IMR-90 (cell line): ENCODE measurements around the gene NEK4. TPM values are rescaled to one million over a fixed set of nuclear protein-coding genes. Genes with fewer than 3 reads are reported as not detected.

Experiments used
- ATAC-seq: fragments of 200-7000 bp; cut with Tn5 transposase; 2 replicates; pipeline ENCODE4 v1.9.1; 2020; ENCODE audit warnings: low read depth, mild to moderate bottlenecking, moderate library complexity
- BruUV-seq: library from RNA; stranded (reverse); fragments of 400-500 nt; replicated peaks from 2 replicates; lab custom pipeline; 2021; lab: Mats Ljungman, UMichigan
- CTCF ChIA-PET: fragments of 300-600 bp; formaldehyde crosslinking; extraction: SDS; loops from one replicate; lab custom pipeline; 2021; ENCODE audit warnings: antibody characterized with exemption; lab: Yijun Ruan, JAX
- POLR2A ChIA-PET: fragments of 300-600 bp; sonication (Branson Sonifier 250); formaldehyde crosslinking; loops from one replicate; lab custom pipeline; 2022; ENCODE audit warnings: antibody characterized with exemption; ENCODE audit not compliant: unreplicated experiment; lab: Charles Lee
- DNase-seq: peaks from one replicate; pipeline ENCODE4 v3.0.0; 2013
- H2AFZ ChIP-seq: replicated peaks from 2 replicates; pipeline ENCODE3; 2013; ENCODE audit warnings: low read length, mild to moderate bottlenecking; ENCODE audit not compliant: poor library complexity
- H2AK5ac ChIP-seq: 2 replicates; pipeline ENCODE4 v1.6.1; 2013; ENCODE audit warnings: low read depth, low read length, inconsistent platforms
- H2AK9ac ChIP-seq: replicated peaks from 2 replicates; pipeline ENCODE3; 2013; ENCODE audit warnings: mild to moderate bottlenecking, low read depth, low read length, moderate library complexity; ENCODE audit not compliant: poor library complexity
- H2BK120ac ChIP-seq: 2 replicates; pipeline ENCODE4 v1.6.1; 2013; ENCODE audit warnings: low read depth, low read length, inconsistent platforms
- H2BK15ac ChIP-seq: 3 replicates; pipeline ENCODE4 v1.6.1; 2013; ENCODE audit warnings: low read depth, low read length, inconsistent platforms
- H2BK20ac ChIP-seq: 2 replicates; pipeline ENCODE4 v1.6.1; 2013; ENCODE audit warnings: low read depth, mild to moderate bottlenecking, inconsistent platforms, low read length, moderate library complexity
- H2BK5ac ChIP-seq: 2 replicates; pipeline ENCODE4 v1.6.1; 2013; ENCODE audit warnings: mild to moderate bottlenecking, low read depth, low read length, inconsistent platforms; ENCODE audit not compliant: poor library complexity, severe bottlenecking
- H3K14ac ChIP-seq: replicated peaks from 2 replicates; pipeline ENCODE4 v1.6.1; 2013; ENCODE audit warnings: low read depth, low read length, inconsistent platforms
- H3K18ac ChIP-seq: 2 replicates; pipeline ENCODE4 v1.6.1; 2013; ENCODE audit warnings: low read depth, low read length, control low read depth
- H3K23ac ChIP-seq: 2 replicates; pipeline ENCODE4 v1.6.1; 2013; ENCODE audit warnings: low read depth, low read length, inconsistent platforms
- H3K27ac ChIP-seq: 2 replicates; pipeline ENCODE4 v1.5.1; 2013; ENCODE audit warnings: mild to moderate bottlenecking, control low read depth, low read length; ENCODE audit not compliant: insufficient read depth
- H3K27me3 ChIP-seq: 2 replicates; pipeline ENCODE4 v1.6.1; 2013; ENCODE audit warnings: low read length; ENCODE audit not compliant: control insufficient read depth, insufficient read depth
- H3K36me3 ChIP-seq: 2 replicates; pipeline ENCODE4 v1.6.1; 2013; ENCODE audit warnings: low read length, mixed read lengths; ENCODE audit not compliant: control insufficient read depth, insufficient read depth
- H3K4ac ChIP-seq: 2 replicates; pipeline ENCODE4 v1.6.1; 2013; ENCODE audit warnings: low read depth, low read length, inconsistent platforms
- H3K4me1 ChIP-seq: 2 replicates; pipeline ENCODE4 v1.6.1; 2013; ENCODE audit warnings: low read length, mixed read lengths; ENCODE audit not compliant: control insufficient read depth, insufficient read depth
- H3K4me2 ChIP-seq: 2 replicates; pipeline ENCODE4 v1.6.1; 2013; ENCODE audit warnings: low read depth, mild to moderate bottlenecking, control low read depth, low read length, moderate library complexity
- H3K4me3 ChIP-seq: 2 replicates; pipeline ENCODE4 v1.5.1; 2013; ENCODE audit warnings: low read depth, mild to moderate bottlenecking, control low read depth, low read length, moderate library complexity; ENCODE audit not compliant: insufficient read depth
- H3K56ac ChIP-seq: 2 replicates; pipeline ENCODE4 v1.6.1; 2013; ENCODE audit warnings: low read length, inconsistent platforms; ENCODE audit not compliant: insufficient read depth; ENCODE audit errors: extremely low read depth
- H3K79me1 ChIP-seq, 2 experiments: 2 replicates each; pipeline ENCODE4 v1.6.1; 2013; ENCODE audit warnings: low read length in 2 of 2, inconsistent platforms in 1 of 2, low read depth in 1 of 2
- H3K9ac ChIP-seq: 2 replicates; pipeline ENCODE4 v1.6.1; 2013; ENCODE audit warnings: low read depth, low read length, control low read depth
- H3K9me1 ChIP-seq: 2 replicates; pipeline ENCODE4 v1.6.1; 2013; ENCODE audit warnings: low read length, inconsistent platforms; ENCODE audit not compliant: insufficient read depth
- H3K9me3 ChIP-seq: 2 replicates; pipeline ENCODE4 v1.6.1; 2013; ENCODE audit warnings: low read length; ENCODE audit not compliant: control insufficient read depth, insufficient read depth
- H4K20me1 ChIP-seq: 2 replicates; pipeline ENCODE4 v1.6.1; 2013; ENCODE audit warnings: low read length, inconsistent platforms; ENCODE audit not compliant: insufficient read depth
- H4K5ac ChIP-seq: 2 replicates; pipeline ENCODE4 v1.6.1; 2013; ENCODE audit warnings: mild to moderate bottlenecking, low read depth, low read length, control low read depth
- H4K8ac ChIP-seq, 2 experiments: 2 replicates each; pipeline ENCODE4 v1.6.1; 2013; ENCODE audit warnings: low read depth in 2 of 2, low read length in 2 of 2, control low read depth in 1 of 2, inconsistent platforms in 1 of 2
- H4K91ac ChIP-seq: 2 replicates; pipeline ENCODE4 v1.6.1; 2013; ENCODE audit warnings: low read depth, low read length, inconsistent platforms; ENCODE audit not compliant: insufficient read depth
- CEBPB ChIP-seq: IDR thresholded peaks from 2 replicates; pipeline ENCODE4 v1.6.1; 2012; ENCODE audit warnings: low read depth, low read length, improper control_type of control experiment
- MAZ ChIP-seq: IDR thresholded peaks from 2 replicates; pipeline ENCODE4 v1.6.1; 2012; ENCODE audit warnings: low read depth, mild to moderate bottlenecking, low read length, improper control_type of control experiment, moderate library complexity, borderline replicate concordance
- MXI1 ChIP-seq: IDR thresholded peaks from 2 replicates; pipeline ENCODE4 v1.6.1; 2012; ENCODE audit warnings: low read depth, mild to moderate bottlenecking, low read length, moderate library complexity, borderline replicate concordance
- NFE2L2 ChIP-seq: fragments of 150-350 bp; IDR thresholded peaks from 2 replicates; pipeline ENCODE4 v1.6.1; 2016; ENCODE audit warnings: low read depth, mild to moderate bottlenecking, low read length
- POLR2A ChIP-seq: IDR thresholded peaks from 2 replicates; pipeline ENCODE4 v1.6.1; 2012; ENCODE audit warnings: mild to moderate bottlenecking, low read depth, low read length
- RFX5 ChIP-seq: IDR thresholded peaks from 2 replicates; pipeline ENCODE4 v1.8.0; 2012; ENCODE audit warnings: low read depth, mild to moderate bottlenecking, low read length, moderate library complexity
- WGBS, 2 experiments: methylation state at CpG; one replicate each; pipeline versions ENCODE4 v1.1.5 to v1.1.7; 2013; ENCODE audit warnings: missing lambda C conversion rate in 2 of 2; ENCODE audit not compliant: insufficient read length in 1 of 2; ENCODE audit errors: extremely low coverage in 2 of 2; 5-methylcytosine and 5-hydroxymethylcytosine counted together
- dilution Hi-C: fragments of 300-500 bp; cut with HindIII; formaldehyde crosslinking; loops from one replicate; pipeline ENCODE4 v1.14.3; 2018; ENCODE audit warnings: low sequenced_read_pairs; ENCODE audit not compliant: unreplicated experiment
- in situ Hi-C: fragments of 300-500 bp; cut with MboI; formaldehyde crosslinking; loops from 3 replicates; pipeline ENCODE4 v1.14.3; 2019; ENCODE audit warnings: low sequenced_read_pairs, inconsistent platforms, mixed read lengths
- intact Hi-C: fragments of 100-400 bp; cut with micrococcal nuclease; formaldehyde crosslinking; loops from 2 replicates; pipeline ENCODE4 v1.10.0; 2022
- polyA plus RNA-seq, 3 experiments: library from polyadenylated mRNA; depleted of rRNA; stranded (reverse); fragments of >200 nt; gene quantifications; 2 replicates each; pipeline ENCODE4 v1.2.3, GENCODE V29; 2012; ENCODE audit warnings: low replicate concordance in 1 of 3
- total RNA-seq: library from RNA; depleted of rRNA; stranded (reverse); fragments of >200 nt; gene quantifications from 2 replicates; pipeline ENCODE4 v1.2.3, GENCODE V29; 2012
- TF ChIP-seq, protein P1 (sequence below): fragments of 150-350 bp; IDR thresholded peaks from 2 replicates; pipeline ENCODE4 v1.6.1; 2017; ENCODE audit warnings: mild to moderate bottlenecking, antibody characterized with exemption, low read length, low read depth

The NEK4 gene
- total and polyA plus RNA-seq, 2 of the 4 experiments (the other 2 are of a cell fraction): 10.3 to 24.7 TPM

DNA sequence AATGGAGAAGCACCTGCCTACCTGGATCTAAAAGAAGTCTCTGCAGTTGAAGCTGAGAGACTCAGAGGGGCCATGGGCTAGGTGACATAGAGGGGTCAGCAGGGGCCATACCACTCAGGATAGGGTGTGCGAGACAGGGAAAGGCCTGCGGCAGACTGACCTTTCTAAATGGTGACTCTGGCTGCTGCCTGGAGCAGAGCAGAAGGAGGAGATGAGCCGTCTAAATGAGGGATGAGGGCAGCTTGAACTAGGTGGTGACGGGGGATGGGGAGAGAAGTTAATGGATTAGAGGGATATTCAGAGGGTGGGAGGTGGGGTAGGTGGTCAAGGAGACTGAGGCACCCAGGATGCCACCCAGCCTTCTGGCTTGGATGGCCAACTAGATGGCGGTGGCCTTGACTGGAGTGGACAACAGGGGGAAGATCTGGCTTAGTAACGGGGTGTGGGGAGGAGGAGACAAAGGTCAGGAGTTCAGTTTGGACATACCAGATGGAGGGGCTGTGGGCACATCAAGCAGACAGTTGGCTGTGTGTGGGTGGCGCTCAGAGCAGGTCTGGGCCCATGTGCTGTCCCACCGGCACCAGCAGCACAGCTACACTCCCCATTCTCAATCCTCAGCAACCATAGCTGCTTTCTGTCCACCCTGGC, 3.5 kb upstream of the NEK4 start:
- Histone ChIP-seq H4K20me1 (no peaks in the 10 kb centered on the region), H3K9me3 (no peaks in the 10 kb centered on the region), H3K9me1 (peaks cover 7% of the 10 kb centered on the region), H3K14ac (no peak overlapping the region), H3K4me2 (no peak overlapping the region), H3K27ac (no peak overlapping the region), H4K8ac (no peak overlapping the region), H4K5ac (no peak overlapping the region), H3K9ac (no peak overlapping the region), H3K79me1 (peaks cover 13 to 19% of the 10 kb centered on the region in 2 experiments), H3K4me3 (no peak overlapping the region), H3K36me3 (no peaks in the 10 kb centered on the region), H3K4me1 (no peaks in the 10 kb centered on the region), H3K4ac (no peak overlapping the region), H2BK20ac (no peak overlapping the region), H3K56ac (no peak overlapping the region), H2AFZ (peak overlapping the region; percentile 23), H4K91ac (no peak overlapping the region), H2AK5ac (no peak overlapping the region), H3K23ac (no peak overlapping the region), H3K18ac (no peak overlapping the region), H2BK120ac (no peak overlapping the region), H2BK15ac (no peak overlapping the region), H3K27me3 (peaks cover 12% of the 10 kb centered on the region; the same call in 1 of the 2 replicates), H2BK5ac (no peak overlapping the region), H2AK9ac (no peak overlapping the region)
- TF ChIP-seq CEBPB: no peak
- TF ChIP-seq, protein P1, sequence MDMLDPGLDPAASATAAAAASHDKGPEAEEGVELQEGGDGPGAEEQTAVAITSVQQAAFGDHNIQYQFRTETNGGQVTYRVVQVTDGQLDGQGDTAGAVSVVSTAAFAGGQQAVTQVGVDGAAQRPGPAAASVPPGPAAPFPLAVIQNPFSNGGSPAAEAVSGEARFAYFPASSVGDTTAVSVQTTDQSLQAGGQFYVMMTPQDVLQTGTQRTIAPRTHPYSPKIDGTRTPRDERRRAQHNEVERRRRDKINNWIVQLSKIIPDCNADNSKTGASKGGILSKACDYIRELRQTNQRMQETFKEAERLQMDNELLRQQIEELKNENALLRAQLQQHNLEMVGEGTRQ: no peak
- no peak for TF ChIP-seq POLR2A
- TF ChIP-seq MXI1: no peak
- TF ChIP-seq MAZ: no peak
- no peak for TF ChIP-seq NFE2L2
- no peak for TF ChIP-seq RFX5
- ChIA-PET POLR2A (no interaction called here), CTCF (no interaction called here)
- in situ Hi-C loops (no loop called here), intact Hi-C loops (no loop called here), dilution Hi-C loops (no loop called here)
- WGBS, 2 experiments: 50% methylated on average over 4 of the region's 8 CpGs; no CpG with 5 or more reads in 1 of the 2 experiments
- BruUV-seq: no TSS peak
- no peak for DNase-seq
- ATAC-seq: no peak
